HG02759 (cell line): ENCODE data around the gene OR14J1.
"Not testable (repeated sequence)": the region's sequence is repeated elsewhere in the genome, so short reads cannot be mapped to it uniquely, and the experiment has no call there.

Source experiments
- ATAC-seq: cut with Tn5 transposase; IDR thresholded peaks from one replicate; pipeline ENCODE4 v1.9.1; 2021; ENCODE audit warnings: mild to moderate bottlenecking, moderate library complexity; ENCODE audit not compliant: unreplicated experiment

Gene OR14J1, protein sequence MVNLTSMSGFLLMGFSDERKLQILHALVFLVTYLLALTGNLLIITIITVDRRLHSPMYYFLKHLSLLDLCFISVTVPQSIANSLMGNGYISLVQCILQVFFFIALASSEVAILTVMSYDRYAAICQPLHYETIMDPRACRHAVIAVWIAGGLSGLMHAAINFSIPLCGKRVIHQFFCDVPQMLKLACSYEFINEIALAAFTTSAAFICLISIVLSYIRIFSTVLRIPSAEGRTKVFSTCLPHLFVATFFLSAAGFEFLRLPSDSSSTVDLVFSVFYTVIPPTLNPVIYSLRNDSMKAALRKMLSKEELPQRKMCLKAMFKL

GRCh38 chr6:29301316-29301715 is at the start of gene OR14J1:
OR14J1 (plus strand) TSS chr6:29301701; CDS start chr6:29306690, 4,989 bp downstream.
- no peak for ATAC-seq

- no peak for ATAC-seq
These were observed 49.8 kb upstream of the OR14J1 start for GRCh38 chr6:29251736-29252135.

DNA sequence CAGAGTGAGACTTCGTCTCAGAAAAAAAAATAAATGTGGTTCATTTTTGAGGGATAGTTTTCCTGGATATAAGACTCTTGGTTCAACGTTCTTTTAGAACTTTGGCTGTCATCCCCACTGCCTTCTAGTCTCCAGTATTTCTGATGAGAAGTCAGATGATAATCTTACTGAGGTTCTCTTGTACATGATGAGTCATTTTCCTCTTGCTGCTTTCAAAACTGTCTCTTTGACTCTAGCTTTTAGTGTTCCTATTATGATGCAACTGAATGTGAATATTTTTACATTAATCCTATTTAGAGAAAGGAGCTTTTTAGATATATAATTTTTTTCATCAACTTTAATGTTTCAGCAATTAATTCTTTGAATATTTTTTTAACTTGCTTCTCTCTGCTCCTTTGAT is 46.0 kb upstream of the OR14J1 start:
- no peak for ATAC-seq

DNA sequence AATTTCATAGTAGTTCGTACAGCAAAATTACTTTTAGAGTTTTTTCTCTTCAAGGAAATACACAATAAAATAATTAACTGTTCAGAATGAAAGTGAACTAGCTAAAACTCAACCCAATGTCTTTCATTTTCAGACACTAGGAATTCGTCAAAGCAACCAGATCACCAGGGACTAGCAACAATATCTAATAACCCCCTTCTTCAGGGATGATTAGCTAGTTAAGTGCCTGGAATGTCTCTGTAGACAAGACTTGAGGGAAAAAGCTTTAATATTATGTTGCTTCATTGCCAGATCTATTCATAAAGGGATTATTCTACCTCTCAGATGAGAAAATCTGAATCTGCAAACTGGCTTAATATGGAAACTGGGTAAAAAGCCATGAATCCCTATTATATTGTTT is 41.8 kb upstream of the OR14J1 start:
- ATAC-seq = no peak

- no peak for ATAC-seq
These were observed 38.5 kb upstream of the OR14J1 start for GRCh38 chr6:29263001-29263400.

DNA sequence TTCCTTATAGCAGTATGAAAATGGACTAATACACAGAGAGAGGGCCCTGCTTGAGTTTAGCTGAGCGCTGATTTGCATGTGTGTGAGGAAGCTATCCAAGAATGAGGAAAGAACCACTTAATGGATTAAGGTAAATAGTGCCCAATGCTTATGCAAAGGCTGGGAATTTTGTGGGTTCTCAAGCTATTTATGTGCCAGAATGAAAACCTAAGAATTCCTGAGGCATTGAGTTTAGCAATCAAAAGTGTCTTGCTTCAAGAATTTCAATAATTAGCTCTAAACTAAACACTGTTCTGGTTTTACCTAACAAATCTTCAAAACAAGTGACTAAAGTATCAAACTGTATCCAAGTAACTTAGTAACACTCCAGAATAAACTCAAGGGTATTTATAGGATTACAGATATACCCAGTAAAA is 7.0 kb upstream of the OR14J1 start:
- no peak for ATAC-seq

GRCh38 chr6:29295181-29295585 is 6.3 kb upstream of the OR14J1 start:
- ATAC-seq = no peak

DNA sequence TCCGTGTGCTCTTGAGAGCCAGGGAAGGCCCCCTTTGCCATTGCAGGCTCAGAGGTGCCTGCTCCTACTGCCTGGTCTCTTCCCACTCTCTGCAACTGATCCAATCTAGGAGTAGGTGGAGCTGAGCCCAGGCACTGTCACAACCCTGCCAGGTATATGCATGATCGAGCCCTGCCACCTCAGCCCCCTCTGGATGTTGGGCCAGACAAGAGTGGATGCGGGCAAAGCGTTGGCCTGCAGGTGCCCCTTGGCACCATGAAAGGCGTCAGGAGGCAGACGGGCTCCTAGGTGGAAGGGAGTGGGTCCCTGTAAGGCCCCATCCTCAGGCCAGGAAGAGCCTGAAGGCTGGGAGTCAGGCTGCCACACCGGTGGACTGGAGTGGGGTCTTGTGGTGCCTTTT is 5.9 kb upstream of the OR14J1 start:
- no peak for ATAC-seq

GRCh38 chr6:29319931-29320330 is 18.4 kb downstream of the OR14J1 start:
- no peak for ATAC-seq

DNA sequence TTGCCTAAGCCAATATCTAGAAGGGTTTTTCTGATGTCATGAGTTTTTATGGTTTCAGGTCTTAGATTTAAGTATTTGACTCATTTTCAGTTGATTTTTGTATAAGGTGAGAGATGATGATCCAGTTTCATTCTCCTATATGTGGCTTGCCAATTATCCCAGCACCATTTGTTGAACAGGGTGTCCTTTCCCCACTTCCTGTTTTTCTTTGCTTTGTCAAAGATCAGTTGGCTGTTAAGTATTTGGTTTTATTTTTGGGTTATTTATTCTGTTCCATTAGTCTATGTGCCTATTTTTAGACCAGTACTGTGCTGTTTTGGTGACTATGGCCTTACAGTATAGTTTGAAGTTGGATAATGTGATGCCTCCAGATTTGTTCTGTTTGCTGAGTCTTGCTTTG is 21.8 kb downstream of the OR14J1 start:
- not testable (repeated sequence) for ATAC-seq

DNA sequence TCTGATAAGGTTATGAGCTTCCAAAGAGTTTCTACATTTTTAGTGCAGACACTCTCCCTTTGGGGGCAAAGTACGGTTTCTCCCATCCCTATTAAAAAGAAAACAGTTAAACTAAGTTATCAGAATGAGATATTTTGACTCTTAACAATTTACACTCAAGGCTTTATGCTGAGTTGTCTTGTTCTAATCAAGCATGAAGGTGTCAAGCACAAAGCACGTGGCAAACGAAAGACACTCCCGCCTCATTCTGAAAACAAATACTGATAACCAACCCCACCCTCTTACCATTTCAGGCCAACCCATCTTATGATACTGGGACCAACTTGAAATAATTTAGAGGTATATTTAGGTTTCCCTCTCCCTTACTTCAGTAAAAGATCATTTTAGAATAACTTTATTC is 24.3 kb downstream of the OR14J1 start:
- ATAC-seq = no peak

DNA sequence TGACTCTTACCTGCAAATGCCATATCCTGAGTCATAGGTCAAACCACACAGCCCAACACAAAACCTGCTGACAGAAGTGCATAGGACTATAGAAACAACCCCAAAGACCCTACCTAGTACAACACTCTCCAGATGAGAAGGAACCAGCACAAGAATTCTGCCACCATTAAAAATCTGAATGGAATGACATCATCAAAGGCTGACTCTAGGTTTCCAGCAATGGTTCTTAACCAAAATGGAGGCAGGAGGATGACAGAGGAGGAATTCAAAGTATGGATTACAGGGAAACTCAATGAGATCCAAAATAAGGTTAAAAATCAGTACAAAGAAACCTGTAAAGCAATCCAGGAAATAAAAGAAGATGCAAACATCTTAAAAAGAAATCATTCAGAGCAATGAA is 31.2 kb downstream of the OR14J1 start:
- ATAC-seq = no peak

- ATAC-seq = no peak
These were observed 34.8 kb downstream of the OR14J1 start for GRCh38 chr6:29336269-29336668.

DNA sequence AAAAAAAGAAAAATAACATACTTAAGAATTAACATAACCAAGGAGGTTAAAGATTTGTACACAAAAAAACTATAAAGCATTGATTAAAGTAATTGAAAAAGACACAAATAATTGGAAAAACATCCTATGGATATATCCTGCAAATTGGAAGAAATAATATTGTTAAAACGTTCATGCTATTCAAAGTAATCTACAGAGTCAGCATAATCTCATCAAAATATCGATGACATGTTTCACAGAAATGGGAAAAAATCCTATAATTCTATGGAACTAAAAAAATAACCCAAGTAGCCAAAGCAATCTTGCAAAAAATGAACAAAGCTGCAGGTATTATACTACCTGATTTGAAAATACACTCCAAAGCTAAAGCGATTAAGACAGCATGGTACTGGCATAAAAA is 43.9 kb downstream of the OR14J1 start:
- ATAC-seq = no peak

GRCh38 chr6:29349348-29349747 is 47.8 kb downstream of the OR14J1 start:
- not testable (repeated sequence) for ATAC-seq

DNA sequence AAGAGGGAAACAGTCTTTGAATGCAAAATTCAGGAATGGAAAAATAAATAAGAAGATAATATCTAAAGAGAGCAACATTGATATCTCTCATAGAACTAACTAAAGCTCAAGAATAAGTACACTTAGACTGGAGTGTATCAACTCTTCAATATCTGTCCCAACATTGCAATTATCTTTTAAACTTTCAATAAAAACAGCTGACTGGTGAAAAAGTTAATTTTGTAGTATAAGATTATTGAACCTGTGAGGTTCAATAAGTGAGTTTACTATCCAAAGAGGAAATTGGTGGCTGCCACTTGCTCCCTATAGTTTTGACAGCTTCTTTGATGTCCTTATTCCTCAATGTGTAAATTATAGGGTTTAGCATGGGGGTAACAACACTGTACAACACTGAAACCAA is 53.5 kb downstream of the OR14J1 start:
- no peak for ATAC-seq

- ATAC-seq = no peak
These were observed 54.1 kb downstream of the OR14J1 start for GRCh38 chr6:29355603-29356002.
